Brain microvascular endothelial cell (primary cell): ENCODE measurements around the gene CYB5R3.
"Not testable (repeated sequence)": the region's sequence is repeated elsewhere in the genome, so short reads cannot be mapped to it uniquely, and the experiment has no call there.

Experiments used
- DNase-seq: peaks from one replicate; pipeline ENCODE4 v3.0.0-alpha.2; 2020
- H3K27ac ChIP-seq: fragments of 250-450 bp; sonication (Bioruptor Pico); 2 replicates; pipeline ENCODE4 v1.5.1; 2020; ENCODE audit warnings: mild to moderate bottlenecking, moderate library complexity
- H3K27me3 ChIP-seq: fragments of 250-450 bp; sonication (Bioruptor Pico); replicated peaks from 2 replicates; pipeline ENCODE4 v1.5.1; 2020; ENCODE audit warnings: mild to moderate bottlenecking
- H3K36me3 ChIP-seq: fragments of 250-450 bp; sonication (Bioruptor Pico); replicated peaks from 2 replicates; pipeline ENCODE4 v1.5.1; 2020; ENCODE audit warnings: mild to moderate bottlenecking
- H3K4me3 ChIP-seq: 2 replicates; pipeline ENCODE4 v1.5.1; 2011; ENCODE audit warnings: low read depth, mild to moderate bottlenecking, control low read depth, low read length, moderate library complexity
- in situ Hi-C: cut with HindIII; loops from 2 replicates; pipeline ENCODE4 v1.10.0; 2017; ENCODE audit warnings: low sequenced_read_pairs, low pct_ligation_motif_present
- TF ChIP-seq, protein P1 (sequence below): IDR thresholded peaks from 2 replicates; pipeline ENCODE4 v1.5.1; 2011; ENCODE audit warnings: low read depth, mild to moderate bottlenecking, moderate library complexity, low read length, control low read depth, inconsistent platforms; ENCODE audit errors: missing control alignments

The CYB5R3 gene

DNA sequence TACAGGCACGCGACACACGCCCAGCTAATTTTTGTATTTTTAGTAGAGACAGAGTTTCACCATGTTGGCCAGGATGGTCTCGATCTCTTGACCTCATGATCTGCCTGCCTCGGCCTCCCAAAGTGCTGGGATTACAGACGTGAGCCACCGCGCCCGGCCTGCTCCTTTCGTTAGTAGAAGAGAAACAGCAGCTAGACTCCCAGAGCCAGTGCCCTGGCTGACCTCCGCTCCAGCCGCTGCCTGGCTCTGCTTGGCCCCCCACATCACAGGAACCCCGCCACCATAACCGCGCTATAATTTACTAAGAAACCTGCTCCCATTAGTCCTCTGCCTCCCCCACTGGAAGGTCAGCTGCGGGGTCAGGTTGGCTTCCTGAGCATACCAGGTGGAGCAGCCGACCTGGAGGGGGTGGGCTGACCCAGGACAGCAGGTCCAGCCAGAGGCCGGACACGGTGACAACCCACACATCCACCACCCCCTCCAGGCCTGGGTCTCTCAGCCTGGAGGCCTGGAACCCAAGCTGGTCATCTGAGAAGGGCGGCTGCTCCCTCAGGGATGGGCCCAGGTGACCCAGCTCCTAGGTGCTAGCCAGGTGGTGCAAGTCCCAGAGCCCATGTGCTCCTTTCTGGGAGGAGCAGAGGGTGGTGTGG, 27.0 kb downstream of the CYB5R3 start:
- no peak for DNase-seq
- Histone ChIP-seq H3K27ac (no peak overlapping the region), H3K4me3 (no peak overlapping the region), H3K27me3 (no peaks in the 10 kb centered on the region), H3K36me3 (peaks cover 48% of the 10 kb centered on the region)
- TF ChIP-seq, protein P1, sequence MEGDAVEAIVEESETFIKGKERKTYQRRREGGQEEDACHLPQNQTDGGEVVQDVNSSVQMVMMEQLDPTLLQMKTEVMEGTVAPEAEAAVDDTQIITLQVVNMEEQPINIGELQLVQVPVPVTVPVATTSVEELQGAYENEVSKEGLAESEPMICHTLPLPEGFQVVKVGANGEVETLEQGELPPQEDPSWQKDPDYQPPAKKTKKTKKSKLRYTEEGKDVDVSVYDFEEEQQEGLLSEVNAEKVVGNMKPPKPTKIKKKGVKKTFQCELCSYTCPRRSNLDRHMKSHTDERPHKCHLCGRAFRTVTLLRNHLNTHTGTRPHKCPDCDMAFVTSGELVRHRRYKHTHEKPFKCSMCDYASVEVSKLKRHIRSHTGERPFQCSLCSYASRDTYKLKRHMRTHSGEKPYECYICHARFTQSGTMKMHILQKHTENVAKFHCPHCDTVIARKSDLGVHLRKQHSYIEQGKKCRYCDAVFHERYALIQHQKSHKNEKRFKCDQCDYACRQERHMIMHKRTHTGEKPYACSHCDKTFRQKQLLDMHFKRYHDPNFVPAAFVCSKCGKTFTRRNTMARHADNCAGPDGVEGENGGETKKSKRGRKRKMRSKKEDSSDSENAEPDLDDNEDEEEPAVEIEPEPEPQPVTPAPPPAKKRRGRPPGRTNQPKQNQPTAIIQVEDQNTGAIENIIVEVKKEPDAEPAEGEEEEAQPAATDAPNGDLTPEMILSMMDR: no peak
- in situ Hi-C loops: no loop called here

DNA sequence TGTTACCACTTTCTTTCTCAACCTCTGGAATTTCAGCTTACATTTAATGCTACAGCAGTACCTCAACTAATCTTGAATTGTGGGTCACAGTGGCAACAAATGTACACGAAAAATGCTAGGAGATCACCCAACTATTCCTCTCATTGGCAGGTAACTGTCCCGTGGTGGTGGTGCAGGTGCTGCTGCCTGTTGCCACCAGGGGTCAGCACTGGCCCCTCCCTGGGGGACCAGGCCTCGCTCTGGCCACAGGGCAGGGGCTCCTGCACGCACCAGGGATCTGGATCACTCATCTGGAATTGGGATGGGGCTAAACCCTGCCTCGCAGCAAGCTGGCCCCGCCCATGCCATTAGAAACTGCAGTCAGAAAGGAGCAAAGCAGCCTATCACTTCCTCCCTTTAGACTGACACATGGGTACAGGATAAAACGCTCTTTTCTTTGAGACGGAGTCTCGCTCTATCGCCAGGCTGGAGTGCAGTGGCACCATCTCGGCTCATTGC, 27.6 kb downstream of the CYB5R3 start:
- DNase-seq: peak; percentile 37
- in situ Hi-C loops: no loop called here
- TF ChIP-seq, protein P1: peak; percentile 97
- Histone ChIP-seq H3K27me3 (no peaks in the 10 kb centered on the region), H3K36me3 (peaks cover 41% of the 10 kb centered on the region), H3K27ac (peak overlapping the region; percentile 38), H3K4me3 (no peak overlapping the region)

DNA sequence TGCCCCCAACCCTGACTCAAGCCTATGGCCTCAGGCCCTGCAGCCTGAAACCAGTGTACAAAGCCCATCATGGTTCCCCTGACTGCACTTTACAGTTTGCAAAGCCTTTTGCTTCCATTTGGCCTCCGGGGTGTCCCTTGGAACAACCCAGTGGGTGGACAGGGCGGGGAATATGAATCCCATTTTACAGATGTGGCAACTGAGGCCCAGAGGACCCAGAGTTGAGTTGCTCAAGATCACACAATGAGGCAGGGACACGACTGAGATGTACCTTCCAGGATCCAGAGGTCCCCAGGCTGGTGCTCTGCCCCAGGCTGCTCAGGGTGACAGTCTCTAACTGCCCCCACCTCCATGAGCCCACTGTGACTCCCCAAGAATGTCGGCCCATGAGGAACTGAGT, 29.1 kb downstream of the CYB5R3 start:
- H3K27me3 ChIP-seq: no peaks in the 10 kb centered on the region
- H3K4me3 ChIP-seq: no peak overlapping the region
- peak overlapping the region; percentile 38 for H3K27ac ChIP-seq
- TF ChIP-seq, protein P1: no peak
- in situ Hi-C loops: no loop called here
- H3K36me3 ChIP-seq: peaks cover 27% of the 10 kb centered on the region
- no peak for DNase-seq

DNA sequence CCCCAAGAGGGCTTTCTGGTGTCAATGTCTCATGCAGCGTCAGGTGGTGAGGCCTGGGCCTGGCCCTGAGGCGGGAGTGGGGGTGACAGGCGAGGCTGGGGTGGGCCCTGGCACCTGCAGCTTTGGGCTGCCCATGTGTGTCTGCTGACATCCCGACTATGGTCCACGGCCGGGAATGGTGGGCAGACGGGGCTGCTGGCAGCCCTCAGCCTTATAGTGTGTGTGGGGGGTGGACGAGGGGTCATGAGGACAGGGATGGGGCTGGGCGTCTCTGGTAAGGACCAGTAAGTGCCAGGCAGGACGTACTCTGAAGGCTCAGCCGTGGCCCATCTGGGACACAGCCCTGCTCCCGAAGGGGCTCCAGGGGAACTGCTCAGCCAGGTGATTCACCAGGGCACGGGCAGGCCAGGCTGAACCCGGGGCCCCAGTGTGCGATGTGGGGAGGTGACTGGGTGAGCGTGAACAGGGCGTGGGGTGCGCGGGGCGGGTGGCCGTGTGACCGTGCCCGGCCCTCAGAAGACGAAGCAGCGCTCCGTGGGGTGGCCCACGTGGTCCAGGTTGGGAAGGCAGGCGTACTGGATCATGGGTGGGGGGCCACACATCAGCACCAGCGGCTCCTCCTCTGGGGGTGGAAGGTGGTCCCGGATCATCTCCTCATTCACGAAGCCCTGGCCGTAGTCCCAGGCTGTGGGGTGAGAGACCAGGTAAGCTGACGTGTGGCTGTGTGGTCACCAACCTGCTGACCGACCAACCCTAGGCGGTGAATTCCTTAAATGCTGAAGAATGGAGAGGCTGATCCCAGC, 29.7 kb downstream of the CYB5R3 start:
- no peaks in the 10 kb centered on the region for H3K27me3 ChIP-seq
- DNase-seq: no peak
- H3K36me3 ChIP-seq: peaks cover 26% of the 10 kb centered on the region
- in situ Hi-C loops: no loop called here
- TF ChIP-seq, protein P1: no peak
- no peak overlapping the region for H3K27ac ChIP-seq
- H3K4me3 ChIP-seq: no peak overlapping the region

DNA sequence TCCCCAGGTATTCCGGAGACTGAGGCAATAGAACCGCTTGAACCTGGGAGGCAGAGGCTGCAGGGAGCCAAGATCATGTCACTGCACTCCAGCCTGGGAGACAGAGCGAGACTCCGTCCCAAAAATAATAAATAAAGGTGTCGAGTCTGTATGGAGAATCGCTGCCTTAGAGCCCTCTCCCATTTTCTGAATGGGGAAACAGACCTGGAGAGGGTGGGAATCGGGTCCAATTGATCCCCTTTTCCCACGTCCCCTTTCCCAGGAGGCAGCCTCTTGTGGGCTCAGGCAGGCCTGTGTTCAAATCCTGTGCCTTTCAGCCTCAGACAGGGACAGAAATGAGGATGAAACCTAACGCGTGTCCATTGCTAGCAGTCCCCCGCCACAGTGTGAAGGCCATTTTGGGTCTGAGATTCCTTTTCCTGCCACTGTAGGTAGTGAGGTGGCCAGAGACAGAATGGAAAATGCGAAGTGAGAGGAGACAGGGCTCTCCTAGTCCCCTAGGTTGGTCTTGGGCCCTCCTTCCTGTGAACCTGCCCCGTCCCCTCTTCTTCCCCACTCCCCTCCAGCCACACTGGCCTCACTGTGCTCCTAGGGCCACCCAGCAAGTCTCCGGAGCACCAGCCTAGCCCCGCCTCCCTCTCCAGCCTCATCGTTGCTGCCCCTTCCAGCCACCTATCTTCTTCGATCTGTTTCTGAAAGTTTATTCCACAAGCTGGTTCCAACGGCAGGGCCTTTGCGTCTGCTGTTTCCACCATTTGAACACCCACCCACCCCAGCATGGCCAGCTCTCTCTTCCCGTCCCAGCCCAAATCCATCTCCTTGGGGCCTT, 31.8 kb downstream of the CYB5R3 start:
- Histone ChIP-seq H3K4me3 (no peak overlapping the region), H3K27me3 (no peaks in the 10 kb centered on the region), H3K36me3 (peaks cover 12% of the 10 kb centered on the region), H3K27ac (no peak overlapping the region)
- no peak for DNase-seq
- in situ Hi-C loops: no loop called here
- TF ChIP-seq, protein P1: no peak

DNA sequence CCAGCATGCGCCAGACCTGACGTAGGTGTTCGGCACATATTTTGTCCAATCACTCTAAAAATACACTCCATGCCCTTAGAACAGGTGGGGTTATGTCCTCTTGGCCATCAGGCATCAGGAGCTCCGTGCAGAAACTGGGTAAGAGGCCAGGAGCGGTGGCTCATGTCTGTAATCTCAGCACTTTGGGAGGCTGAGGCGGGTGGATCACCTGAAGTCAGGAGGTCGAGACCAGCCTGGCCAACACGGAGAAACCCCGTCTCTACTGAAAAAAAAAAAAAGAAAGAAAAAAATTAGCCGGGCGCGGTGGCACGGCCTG, 33.4 kb downstream of the CYB5R3 start:
- Histone ChIP-seq H3K4me3 (peak overlapping the region; percentile 3), H3K27ac (peak overlapping the region; percentile 98)
- DNase-seq, H3K36me3 ChIP-seq, H3K27me3 ChIP-seq, in situ Hi-C loops: not testable (repeated sequence)
